ENCODE data around the gene MEPCE.

DNA sequence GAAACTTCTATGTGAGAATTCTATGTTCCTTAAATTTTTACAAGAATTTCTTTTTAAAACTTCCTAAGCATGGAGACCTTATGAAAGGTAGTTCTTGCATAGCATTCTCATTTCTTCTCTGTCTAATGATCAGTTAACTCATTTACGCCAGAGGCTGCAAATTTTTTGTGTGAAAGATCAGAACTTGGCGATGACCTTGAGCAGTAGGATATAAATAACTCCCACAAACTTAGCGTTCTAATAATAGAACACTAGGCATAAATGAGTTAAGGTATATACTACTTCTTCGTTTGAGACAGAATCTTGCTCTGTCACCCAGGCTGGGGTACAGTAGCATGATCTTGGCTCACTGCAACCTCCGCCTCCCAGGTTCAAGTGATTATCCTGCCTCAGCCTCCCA is 42.7 kb upstream of the MEPCE start:
- TF ChIP-seq MCM3 (IDR thresholded peaks at IDR 0.05) (no peak), POLR2A (conservative IDR thresholded peaks at IDR 0.05) (no peak), TBP (optimal IDR thresholded peaks at IDR 0.05; ENCODE audit: low read depth, low read length) (no peak)
- TF ChIP-seq, protein P1, sequence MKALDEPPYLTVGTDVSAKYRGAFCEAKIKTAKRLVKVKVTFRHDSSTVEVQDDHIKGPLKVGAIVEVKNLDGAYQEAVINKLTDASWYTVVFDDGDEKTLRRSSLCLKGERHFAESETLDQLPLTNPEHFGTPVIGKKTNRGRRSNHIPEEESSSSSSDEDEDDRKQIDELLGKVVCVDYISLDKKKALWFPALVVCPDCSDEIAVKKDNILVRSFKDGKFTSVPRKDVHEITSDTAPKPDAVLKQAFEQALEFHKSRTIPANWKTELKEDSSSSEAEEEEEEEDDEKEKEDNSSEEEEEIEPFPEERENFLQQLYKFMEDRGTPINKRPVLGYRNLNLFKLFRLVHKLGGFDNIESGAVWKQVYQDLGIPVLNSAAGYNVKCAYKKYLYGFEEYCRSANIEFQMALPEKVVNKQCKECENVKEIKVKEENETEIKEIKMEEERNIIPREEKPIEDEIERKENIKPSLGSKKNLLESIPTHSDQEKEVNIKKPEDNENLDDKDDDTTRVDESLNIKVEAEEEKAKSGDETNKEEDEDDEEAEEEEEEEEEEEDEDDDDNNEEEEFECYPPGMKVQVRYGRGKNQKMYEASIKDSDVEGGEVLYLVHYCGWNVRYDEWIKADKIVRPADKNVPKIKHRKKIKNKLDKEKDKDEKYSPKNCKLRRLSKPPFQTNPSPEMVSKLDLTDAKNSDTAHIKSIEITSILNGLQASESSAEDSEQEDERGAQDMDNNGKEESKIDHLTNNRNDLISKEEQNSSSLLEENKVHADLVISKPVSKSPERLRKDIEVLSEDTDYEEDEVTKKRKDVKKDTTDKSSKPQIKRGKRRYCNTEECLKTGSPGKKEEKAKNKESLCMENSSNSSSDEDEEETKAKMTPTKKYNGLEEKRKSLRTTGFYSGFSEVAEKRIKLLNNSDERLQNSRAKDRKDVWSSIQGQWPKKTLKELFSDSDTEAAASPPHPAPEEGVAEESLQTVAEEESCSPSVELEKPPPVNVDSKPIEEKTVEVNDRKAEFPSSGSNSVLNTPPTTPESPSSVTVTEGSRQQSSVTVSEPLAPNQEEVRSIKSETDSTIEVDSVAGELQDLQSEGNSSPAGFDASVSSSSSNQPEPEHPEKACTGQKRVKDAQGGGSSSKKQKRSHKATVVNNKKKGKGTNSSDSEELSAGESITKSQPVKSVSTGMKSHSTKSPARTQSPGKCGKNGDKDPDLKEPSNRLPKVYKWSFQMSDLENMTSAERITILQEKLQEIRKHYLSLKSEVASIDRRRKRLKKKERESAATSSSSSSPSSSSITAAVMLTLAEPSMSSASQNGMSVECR (CRISPR knock-in tag; IDR thresholded peaks at IDR 0.05), result no peak
